OCI-LY1 (cell line): Measurements from ENCODE around the gene STPG1.

Experiments used
- CTCF ChIP-seq: fragments of 200-600 bp; sonication (generic), shearing (Covaris generic); IDR thresholded peaks from 2 replicates; pipeline ENCODE4 v1.5.1; 2017; ENCODE audit warnings: mild to moderate bottlenecking, antibody characterized with exemption, low read length, moderate library complexity, mixed read lengths
- EZH2 ChIP-seq: fragments of 200-600 bp; sonication (generic), shearing (Covaris generic); IDR thresholded peaks from 2 replicates; pipeline ENCODE4 v1.8.0; 2017; ENCODE audit warnings: borderline replicate concordance, mixed run types, mild to moderate bottlenecking, antibody characterized with exemption, low read length, moderate library complexity, mixed read lengths

GRCh38 chr1:24435782-24436365 lies 22.3 kb upstream of the STPG1 start:
- no peak for TF ChIP-seq EZH2
- TF ChIP-seq CTCF = no peak
